ENCODE results near the gene IL25.

GRCh38 chr14:23385642-23386265 lies 13.1 kb downstream of the IL25 start:
- TF ChIP-seq FOXM1 (IDR thresholded peaks at IDR 0.05; ENCODE audit: borderline replicate concordance, low read depth) (no peak), MAX (IDR thresholded peaks at IDR 0.05) (no peak), NFIC (IDR thresholded peaks at IDR 0.05) (no peak), EP300 (IDR thresholded peaks at IDR 0.05; ENCODE audit: borderline replicate concordance) (no peak), ZBTB7A (IDR thresholded peaks at IDR 0.05; ENCODE audit: low read depth) (no peak), REST (IDR thresholded peaks at IDR 0.05; ENCODE audit: low read depth) (no peak), TAF1 (IDR thresholded peaks at IDR 0.05; ENCODE audit: low read depth) (no peak), CREB1 (IDR thresholded peaks at IDR 0.05; ENCODE audit: low read depth) (no peak)
